B cell (primary cell): ENCODE data around the gene CASP12.

Experiments used
- CTCF ChIP-seq: fragments of 200-600 bp; IDR thresholded peaks from one replicate; pipeline ENCODE4 v1.8.0; 2022; ENCODE audit warnings: antibody characterized with exemption, mild to moderate bottlenecking
- EZH2 ChIP-seq: IDR thresholded peaks from 2 replicates; pipeline ENCODE4 v1.6.1; 2012; ENCODE audit warnings: borderline replicate concordance, low read depth, mild to moderate bottlenecking, moderate library complexity, low read length; ENCODE audit not compliant: insufficient read depth, poor library complexity, severe bottlenecking

- no peak for TF ChIP-seq CTCF
- no peak for TF ChIP-seq EZH2
Measured at GRCh38 chr11:104873252-104873651, 25.0 kb downstream of the CASP12 start.
